Activated CD4-positive, alpha-beta T cell treated with anti-CD3 and anti-CD28 coated beads, Interleukin-2, amount 50 U/mL, for 24 hours (primary cell): Measurements from ENCODE around the gene RPL10.

Source experiments
- DNase-seq, 2 donors: peaks; one replicate each; pipeline ENCODE4 v3.0.0-alpha.2; 2020; ENCODE audit warnings: low read depth in 1 of 2, low spot score in 1 of 2

The RPL10 gene

DNA sequence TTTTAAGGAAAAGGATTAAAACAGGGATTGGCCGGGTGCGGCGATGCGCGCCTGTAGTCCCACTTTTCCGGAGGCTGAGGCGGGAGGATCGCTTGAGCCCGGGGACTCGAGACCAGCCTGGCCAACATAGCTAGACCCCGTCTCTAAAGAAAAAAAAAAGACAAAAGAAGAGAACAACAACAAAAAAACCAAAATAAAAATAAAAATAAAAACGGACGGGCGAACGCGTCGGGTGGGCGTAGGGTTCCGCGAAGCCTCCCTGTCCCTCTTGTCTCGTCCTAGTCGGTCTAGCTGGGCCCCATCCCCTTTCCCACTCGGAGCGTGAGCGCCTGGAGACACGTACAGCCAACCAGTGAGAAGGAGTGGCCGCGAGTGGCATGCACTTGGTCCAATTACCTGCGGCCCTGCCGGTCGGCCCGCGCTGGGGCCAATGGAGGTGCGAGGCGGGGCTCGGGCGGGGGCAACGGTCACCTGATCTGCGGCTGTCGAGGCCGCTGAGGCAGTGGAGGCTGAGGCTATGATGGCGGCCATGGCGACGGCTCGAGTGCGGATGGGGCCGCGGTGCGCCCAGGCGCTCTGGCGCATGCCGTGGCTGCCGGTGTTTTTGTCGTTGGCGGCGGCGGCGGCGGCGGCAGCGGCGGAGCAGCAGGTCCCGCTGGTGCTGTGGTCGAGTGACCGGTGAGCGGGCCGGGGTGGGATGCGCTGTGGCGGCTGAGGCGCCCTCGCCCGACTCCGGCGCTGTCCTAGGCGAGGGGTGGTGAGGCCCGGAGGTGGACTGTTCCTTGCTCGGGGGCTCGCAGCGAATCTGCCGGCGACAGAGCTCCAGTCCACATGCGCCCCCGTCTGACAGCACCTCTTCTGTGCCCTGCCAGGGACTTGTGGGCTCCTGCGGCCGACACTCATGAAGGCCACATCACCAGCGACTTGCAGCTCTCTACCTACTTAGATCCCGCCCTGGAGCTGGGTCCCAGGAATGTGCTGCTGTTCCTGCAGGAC is 30.3 kb downstream of the RPL10 start, which contains the start of gene ATP6AP1:
Gene ATP6AP1 (plus strand): TSS at position 502 of the 996 bp plus-strand sequence. CDS start 16 bp downstream, at position 518.
- DNase-seq, result peak; percentile 62 to 80

GRCh38 chrX:154429711-154430110 is 31.5 kb downstream of the RPL10 start:
- no peak for DNase-seq

- no peak for DNase-seq
These were observed 32.3 kb downstream of the RPL10 start for GRCh38 chrX:154430479-154430878.

DNA sequence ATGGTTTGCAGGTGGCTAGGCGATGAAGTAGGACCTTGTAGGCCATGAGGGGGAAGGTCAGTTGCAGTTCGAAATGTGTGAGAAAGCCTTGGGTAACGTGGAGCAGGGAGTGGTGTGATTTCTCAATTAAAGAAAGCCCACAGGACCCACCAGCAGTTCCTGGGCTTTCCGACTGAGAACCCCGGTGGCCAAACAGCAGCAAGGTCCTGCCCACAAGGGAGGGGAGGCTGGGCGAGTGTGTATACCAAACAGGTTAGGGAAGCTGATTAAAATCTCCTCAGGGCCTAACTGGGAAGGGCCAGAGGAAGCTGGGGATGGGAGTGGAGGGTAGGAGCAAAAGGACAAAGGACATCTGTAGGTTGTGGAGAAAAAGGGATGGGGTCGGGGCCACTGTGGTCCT is 32.7 kb downstream of the RPL10 start:
- no peak for DNase-seq

- DNase-seq, result no peak
These were observed 33.2 kb downstream of the RPL10 start for GRCh38 chrX:154431341-154431740.

DNA sequence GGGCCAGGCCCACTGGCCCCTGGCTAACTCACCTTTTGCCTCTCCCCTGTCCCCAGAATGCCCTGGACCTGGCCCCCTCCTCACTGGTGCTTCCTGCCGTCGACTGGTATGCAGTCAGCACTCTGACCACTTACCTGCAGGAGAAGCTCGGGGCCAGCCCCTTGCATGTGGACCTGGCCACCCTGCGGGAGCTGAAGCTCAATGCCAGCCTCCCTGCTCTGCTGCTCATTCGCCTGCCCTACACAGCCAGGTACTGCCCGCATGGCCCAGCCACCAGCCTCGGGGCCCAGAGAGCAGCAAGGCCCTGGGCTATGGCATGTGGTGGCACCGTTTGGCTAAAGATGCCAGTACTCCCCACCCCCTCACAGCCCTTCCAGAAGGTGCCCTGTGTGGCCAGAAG is 34.0 kb downstream of the RPL10 start:
- DNase-seq, result no peak

DNA sequence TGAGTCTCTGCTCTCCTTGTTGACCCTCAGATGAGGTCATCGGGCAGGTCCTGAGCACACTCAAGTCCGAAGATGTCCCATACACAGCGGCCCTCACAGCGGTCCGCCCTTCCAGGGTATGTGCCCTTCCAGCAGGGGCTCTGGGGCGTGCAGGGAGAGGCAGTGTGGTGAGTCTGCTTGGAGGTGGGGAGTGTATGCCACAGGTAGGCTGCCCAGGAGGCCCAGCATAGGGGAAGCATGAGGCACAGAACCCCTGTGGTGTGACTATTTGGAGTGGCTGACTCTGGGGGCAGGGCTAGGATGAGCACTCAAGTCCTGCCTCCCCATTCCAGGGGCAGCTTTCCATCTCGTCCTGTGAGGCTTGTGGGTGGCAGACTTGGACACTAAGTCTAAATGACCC is 35.4 kb downstream of the RPL10 start:
- no peak for DNase-seq

- no peak for DNase-seq
These were observed 36.4 kb downstream of the RPL10 start for GRCh38 chrX:154434394-154435168.

DNA sequence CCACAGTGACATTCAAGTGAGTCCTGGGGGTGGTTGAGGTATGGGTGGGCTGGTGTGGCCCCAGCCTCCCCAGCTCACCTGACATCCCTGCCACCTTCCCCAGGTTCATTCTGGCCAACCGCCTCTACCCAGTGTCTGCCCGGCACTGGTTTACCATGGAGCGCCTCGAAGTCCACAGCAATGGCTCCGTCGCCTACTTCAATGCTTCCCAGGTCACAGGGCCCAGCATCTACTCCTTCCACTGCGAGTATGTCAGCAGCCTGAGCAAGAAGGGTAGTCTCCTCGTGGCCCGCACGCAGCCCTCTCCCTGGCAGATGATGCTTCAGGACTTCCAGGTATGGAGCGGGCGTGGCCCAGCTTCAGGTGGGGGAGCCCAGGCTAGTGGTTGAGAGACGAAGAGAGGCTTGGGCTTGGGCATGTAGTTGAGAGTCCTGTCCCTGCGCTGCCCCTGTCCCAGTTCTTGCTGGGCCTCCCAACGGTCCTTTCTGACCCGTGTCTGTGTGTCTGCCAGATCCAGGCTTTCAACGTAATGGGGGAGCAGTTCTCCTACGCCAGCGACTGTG is 37.1 kb downstream of the RPL10 start:
- no peak for DNase-seq

- no peak for DNase-seq
These were observed 38.3 kb downstream of the RPL10 start for GRCh38 chrX:154436374-154436982.

DNA sequence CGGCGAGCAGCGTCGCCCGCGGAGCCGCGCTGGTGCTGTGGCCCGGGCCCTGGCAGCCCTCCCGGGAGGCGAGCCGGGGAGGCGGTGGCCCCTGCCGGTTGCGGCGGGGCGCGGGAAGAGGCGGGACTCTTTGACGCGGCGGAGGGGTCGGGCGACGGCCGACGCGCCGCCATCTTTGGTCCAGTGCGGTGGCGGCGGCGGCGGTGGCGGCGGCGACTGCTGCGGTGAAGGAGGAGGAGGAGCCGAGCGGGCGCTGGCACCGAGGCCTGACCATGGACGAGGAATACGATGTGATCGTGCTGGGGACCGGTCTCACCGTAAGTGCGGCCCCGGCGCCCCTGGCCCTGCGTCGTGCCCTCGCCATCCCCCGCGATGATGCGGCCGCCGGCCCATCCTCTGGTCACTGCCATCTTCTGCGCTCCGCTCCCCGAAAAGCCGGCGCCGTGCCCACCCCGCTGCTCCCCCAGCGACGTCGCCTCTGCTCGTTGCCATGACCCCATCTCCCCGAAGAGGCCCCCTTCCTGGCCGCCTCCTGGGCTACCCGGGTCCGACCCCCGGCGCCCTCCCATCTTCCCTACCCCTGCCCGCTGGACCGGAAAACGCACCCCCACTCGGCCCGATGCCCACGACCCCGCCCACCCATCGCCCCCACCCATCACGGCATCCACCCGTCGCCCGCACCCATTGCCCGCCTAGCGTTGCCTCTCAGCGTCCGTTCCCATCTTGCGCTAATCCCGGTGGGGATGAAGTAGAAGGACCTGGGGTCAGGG is 39.0 kb downstream of the RPL10 start, which contains the start of gene GDI1:
Gene GDI1 (plus strand): TSS at position 172 of the 770 bp plus-strand sequence. CDS start 101 bp downstream, at position 273.
- no peak for DNase-seq

DNA sequence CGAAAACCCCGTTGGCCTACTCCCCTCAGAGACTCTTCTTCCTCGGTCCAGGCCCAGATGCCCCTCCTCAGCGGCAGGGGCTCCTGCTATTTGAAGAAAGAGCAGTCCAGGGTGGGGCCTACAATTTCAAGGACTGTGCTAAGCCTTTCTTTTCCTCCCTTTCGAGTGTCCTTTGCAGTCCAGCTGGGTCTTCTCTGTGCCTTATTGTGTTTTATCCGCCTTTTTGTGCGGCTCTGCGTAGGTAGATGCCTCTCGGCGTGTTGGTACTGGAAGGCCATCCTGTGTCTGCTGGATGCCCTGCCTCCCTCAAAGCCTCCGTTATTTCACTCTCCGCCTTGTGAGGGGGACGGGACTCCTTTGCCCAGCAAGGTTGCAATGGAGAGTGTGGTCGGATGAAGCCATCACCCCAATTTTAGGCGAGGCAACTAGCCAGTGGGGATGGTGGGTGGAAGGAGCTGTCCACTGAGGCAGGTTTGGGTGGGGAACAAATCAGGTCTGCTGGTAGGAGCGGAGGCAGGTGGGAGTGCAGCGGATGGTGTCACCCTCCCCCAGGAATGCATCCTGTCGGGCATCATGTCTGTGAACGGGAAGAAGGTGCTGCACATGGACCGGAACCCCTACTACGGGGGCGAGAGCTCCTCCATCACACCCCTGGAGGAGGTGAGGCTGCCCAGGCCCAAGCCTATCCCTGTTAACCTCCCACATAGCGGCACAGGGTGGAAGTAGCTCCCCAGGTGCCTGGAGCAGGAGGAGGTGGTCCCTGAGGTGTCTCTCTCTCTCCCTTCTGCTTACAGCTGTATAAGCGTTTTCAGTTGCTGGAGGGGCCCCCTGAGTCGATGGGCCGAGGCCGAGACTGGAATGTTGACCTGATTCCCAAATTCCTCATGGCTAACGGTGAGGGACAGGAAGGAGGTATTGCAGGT is 40.1 kb downstream of the RPL10 start:
- no peak for DNase-seq

- no peak for DNase-seq
These were observed 41.7 kb downstream of the RPL10 start for GRCh38 chrX:154439841-154440240.

GRCh38 chrX:154440623-154441357 is 42.6 kb downstream of the RPL10 start:
- DNase-seq, result no peak

DNA sequence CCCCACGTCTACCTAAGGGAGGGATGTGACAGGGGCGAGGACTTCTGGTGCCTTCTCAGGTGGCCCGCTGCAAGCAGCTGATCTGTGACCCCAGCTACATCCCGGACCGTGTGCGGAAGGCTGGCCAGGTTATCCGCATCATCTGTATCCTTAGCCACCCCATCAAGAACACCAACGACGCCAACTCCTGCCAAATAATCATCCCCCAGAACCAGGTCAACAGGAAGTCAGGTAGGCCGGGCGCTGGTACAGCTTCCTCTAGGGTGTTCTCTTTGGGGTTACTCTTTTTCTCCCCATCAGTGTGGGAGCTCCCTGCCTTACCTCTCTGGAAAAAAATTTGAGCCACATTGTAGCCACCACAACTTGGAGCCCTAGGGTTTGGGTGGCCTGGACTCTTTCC is 43.4 kb downstream of the RPL10 start:
- no peak for DNase-seq

GRCh38 chrX:154441984-154442707 is 44.0 kb downstream of the RPL10 start:
- DNase-seq, result no peak

- no peak for DNase-seq
These were observed 45.3 kb downstream of the RPL10 start for GRCh38 chrX:154443479-154443910.
